Transverse colon (tissue), 4 donors: Measurements from ENCODE around the gene NFYC. TPM values are rescaled to one million over a fixed set of nuclear protein-coding genes. Genes with fewer than 3 reads are reported as not detected.
A peak's percentile ranks its signal among the peaks of the same experiment; 100 is the strongest.

Source experiments
- DNase-seq: peaks from one replicate; pipeline ENCODE4 v3.0.0-alpha.2; 2019
- H3K27ac ChIP-seq, 4 donors: fragments of 200-600 bp; sonication (generic); 2 replicates each; pipeline ENCODE4 v1.5.1; 2016 to 2018; ENCODE audit warnings: inconsistent platforms in 4 of 4
- H3K27me3 ChIP-seq: fragments of 200-600 bp; sonication (generic); 2 replicates; pipeline ENCODE4 v1.5.1; 2017; ENCODE audit warnings: inconsistent platforms
- H3K36me3 ChIP-seq, 4 donors: fragments of 200-600 bp; sonication (generic); 2 replicates each; pipeline ENCODE4 v1.5.1; 2017 to 2019; ENCODE audit warnings: inconsistent platforms in 4 of 4
- H3K4me1 ChIP-seq, 4 donors: fragments of 200-600 bp; sonication (generic); 2 replicates each; pipeline ENCODE4 v1.5.1; 2017 to 2020; ENCODE audit warnings: inconsistent platforms in 4 of 4
- H3K4me3 ChIP-seq, 4 donors: fragments of 200-600 bp; sonication (generic); 1 replicate in 1 of 4; 2 replicates in 3 of 4; pipeline versions ENCODE4 v1.5.1 to v1.6.1; 2017 to 2019; ENCODE audit warnings: inconsistent platforms in 4 of 4
- H3K9me3 ChIP-seq, 2 donors: fragments of 200-600 bp; sonication (generic); 2 replicates each; pipeline ENCODE4 v1.5.1; 2017 to 2019; ENCODE audit warnings: inconsistent platforms in 2 of 2
- CTCF ChIP-seq, 5 experiments: fragments of 200-600 bp in 3 of 5; fragments of 450-650 bp in 2 of 5; sonication (generic) in 3 of 5; IDR thresholded peaks; 1 replicate in 2 of 5; 2 replicates in 3 of 5; pipeline ENCODE4 v1.5.1; 2016 to 2017; ENCODE audit warnings: antibody characterized with exemption in 5 of 5, inconsistent platforms in 3 of 5, mild to moderate bottlenecking in 2 of 5, moderate library complexity in 1 of 5
- EP300 ChIP-seq: sonication (generic); formaldehyde crosslinking; IDR thresholded peaks from one replicate; pipeline ENCODE4 v1.6.1; 2017; ENCODE audit warnings: antibody characterized with exemption, low read depth
- POLR2A ChIP-seq: fragments of 450-650 bp; IDR thresholded peaks from one replicate; pipeline ENCODE4 v1.6.1; 2016; ENCODE audit warnings: antibody characterized with exemption, mild to moderate bottlenecking, moderate library complexity
- POLR2AphosphoS5 ChIP-seq, 3 donors: sonication (generic); formaldehyde crosslinking; IDR thresholded peaks; one replicate each; pipeline ENCODE4 v1.6.1; 2016; ENCODE audit warnings: antibody characterized with exemption in 3 of 3
- WGBS, 2 donors: methylation state at CpG; one replicate each; pipeline ENCODE4 v1.1.5; 2018; ENCODE audit warnings: low coverage in 1 of 2; 5-methylcytosine and 5-hydroxymethylcytosine counted together
- in situ Hi-C, 4 donors: fragments of 200-750 bp; cut with MboI; loops; one replicate each; pipeline versions ENCODE4 v1.15.0 to v1.15.1; 2017; ENCODE audit warnings: low sequenced_read_pairs in 3 of 4, low pct_ligation_motif_present in 1 of 4, low pct_unique_long_range_greater_than_20kb in 1 of 4
- intact Hi-C: fragments of 100-400 bp; cut with DNase I; formaldehyde crosslinking; loops from one replicate; pipeline ENCODE4 v1.15.1; 2023; ENCODE audit warnings: low total_unique reads
- total RNA-seq, 4 donors: library from RNA; depleted of rRNA; stranded (reverse); fragments of >200 nt; gene quantifications; one replicate each; pipeline ENCODE4 v1.1.0, GENCODE V29; 2016

Gene NFYC
- total RNA-seq, 4 donors from 2014 or later: 34.4 to 101 (median 76.4) TPM

- H3K27me3 ChIP-seq: no peaks in the 10 kb centered on the region
- no peaks in the 10 kb centered on the region for H3K9me3 ChIP-seq
- in situ Hi-C loops (no loop called here), intact Hi-C loops (no loop called here)
- TF ChIP-seq EP300: no peak
- TF ChIP-seq POLR2A: no peak
- TF ChIP-seq CTCF (IDR thresholded peaks at IDR 0.05): no peak
- TF ChIP-seq POLR2AphosphoS5 (IDR thresholded peaks at IDR 0.05): no peak
- H3K36me3 ChIP-seq: no peaks in the 10 kb centered on the region
- H3K4me3 ChIP-seq: no peak overlapping the region
- DNase-seq: no peak
- WGBS, 2 donors: 50 to 70% methylated on average over 2 to 9 of the region's 9 CpGs
- no peak overlapping the region for H3K27ac ChIP-seq
- peaks cover 0 to 8% (median 6%) of the 10 kb centered on the region in 4 donors for H3K4me1 ChIP-seq
These were observed 123.9 kb downstream of the NFYC start for GRCh38 chr1:40815420-40815819.

DNA sequence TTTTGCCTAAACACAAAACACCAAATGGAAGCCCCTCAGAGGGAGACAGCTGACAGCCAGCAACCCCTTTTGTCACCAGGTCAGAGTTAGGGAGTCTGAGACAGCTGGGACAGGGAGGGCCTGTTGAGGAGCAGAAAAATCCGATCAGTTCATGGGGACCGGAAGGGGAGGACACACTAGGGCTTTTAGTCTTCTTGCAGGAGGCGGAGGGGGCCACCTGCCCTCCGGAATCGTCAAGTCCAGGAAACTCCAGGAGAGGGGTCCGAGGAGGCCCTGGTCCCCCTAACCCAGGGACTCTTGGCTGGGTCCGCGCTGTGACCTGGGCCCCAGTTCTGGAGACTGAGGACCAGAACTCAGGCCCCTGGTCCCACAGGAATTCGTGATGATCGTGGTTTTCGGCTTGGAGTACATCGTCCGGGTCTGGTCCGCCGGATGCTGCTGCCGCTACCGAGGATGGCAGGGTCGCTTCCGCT is 126.3 kb downstream of the NFYC start:
- WGBS, 2 donors: 57 to 80% methylated on average over 1 to 19 of the region's 19 CpGs
- intact Hi-C loops: no loop called here

DNA sequence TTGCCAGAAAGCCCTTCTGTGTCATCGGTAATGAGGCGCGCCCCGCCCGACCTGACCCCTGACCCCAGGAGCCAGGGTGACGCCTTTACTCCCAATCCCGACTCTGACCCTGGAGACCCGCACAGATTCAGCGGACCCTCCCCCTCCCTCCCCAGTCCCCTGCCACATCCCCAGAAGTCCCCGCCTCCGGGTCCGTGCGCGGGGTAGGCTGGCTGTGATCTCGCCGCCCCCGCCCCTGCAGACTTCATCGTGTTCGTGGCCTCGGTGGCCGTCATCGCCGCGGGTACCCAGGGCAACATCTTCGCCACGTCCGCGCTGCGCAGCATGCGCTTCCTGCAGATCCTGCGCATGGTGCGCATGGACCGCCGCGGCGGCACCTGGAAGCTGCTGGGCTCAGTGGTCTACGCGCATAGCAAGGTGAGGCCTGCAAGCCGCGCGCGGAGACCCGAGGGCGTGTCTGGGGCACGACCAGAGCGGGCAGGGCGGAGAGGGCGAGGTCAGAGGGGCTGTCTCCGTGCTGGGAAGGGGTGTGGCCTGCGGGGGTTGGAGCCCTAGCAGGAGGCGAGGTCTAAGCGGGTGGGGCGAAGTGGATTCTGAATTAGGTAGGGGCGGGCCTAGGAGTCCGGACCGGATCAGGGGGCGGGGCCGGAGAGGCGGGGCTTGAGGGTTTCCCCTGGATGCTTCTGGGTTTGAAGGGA is 126.9 kb downstream of the NFYC start:
- 24% methylated on average over 49 of the region's 59 CpGs; no CpG with 5 or more reads in 1 of the 2 donors for WGBS, 2 donors
- H3K4me3 ChIP-seq: peak overlapping the region in 3 of 4 donors; percentile 16 to 48 (median 32)
- in situ Hi-C loops: no loop called here

More for the DNA sequence above, 126.3 kb downstream of the NFYC start:
- TF ChIP-seq POLR2AphosphoS5 (IDR thresholded peaks at IDR 0.05) (no peak), EP300 (no peak), POLR2A (no peak), CTCF (IDR thresholded peaks at IDR 0.05) (no peak)
- Histone ChIP-seq H3K9me3 (no peaks in the 10 kb centered on the region), H3K4me1 (peaks cover 0 to 8% (median 6%) of the 10 kb centered on the region in 4 donors), H3K4me3 (peak overlapping the region in 2 of 4 donors; percentile 32 to 48), H3K27ac (no peak overlapping the region), H3K27me3 (no peaks in the 10 kb centered on the region), H3K36me3 (no peaks in the 10 kb centered on the region)
- in situ Hi-C loops: no loop called here
- DNase-seq: no peak

GRCh38 chr1:40819101-40819500 is 127.6 kb downstream of the NFYC start:
- in situ Hi-C loops (no loop called here), intact Hi-C loops (no loop called here)
- Histone ChIP-seq H3K9me3 (no peaks in the 10 kb centered on the region), H3K4me3 (peak overlapping the region in 1 of 4 donors; percentile 48), H3K27me3 (no peaks in the 10 kb centered on the region), H3K36me3 (no peaks in the 10 kb centered on the region), H3K4me1 (peaks cover 0 to 8% (median 6%) of the 10 kb centered on the region in 4 donors), H3K27ac (no peak overlapping the region)
- no peak for DNase-seq
- TF ChIP-seq CTCF (IDR thresholded peaks at IDR 0.05): no peak
- TF ChIP-seq POLR2A: no peak
- TF ChIP-seq POLR2AphosphoS5 (IDR thresholded peaks at IDR 0.05): no peak
- no peak for TF ChIP-seq EP300
- WGBS, 2 donors: 70 to 81% methylated on average over 8 to 26 of the region's 26 CpGs

More for the DNA sequence above, 126.9 kb downstream of the NFYC start:
- Histone ChIP-seq H3K27ac (no peak overlapping the region), H3K9me3 (no peaks in the 10 kb centered on the region), H3K36me3 (no peaks in the 10 kb centered on the region), H3K4me1 (peaks cover 0 to 8% (median 6%) of the 10 kb centered on the region in 4 donors), H3K27me3 (no peaks in the 10 kb centered on the region)
- intact Hi-C loops: no loop called here
- peak; percentile 84 for DNase-seq
- TF ChIP-seq POLR2A (peak; percentile 23), POLR2AphosphoS5 (IDR thresholded peaks at IDR 0.05) (no peak)
